ENCODE results near the gene FAM98A.

Gene FAM98A
- long read RNA-seq, transcript FAM98A-201 (8 exons, 2,816 nt) = major isoform, 32 of 36 reads
- long read RNA-seq, partial matches to known transcripts = 1 of 36 reads
- long read RNA-seq, other reads (novel, unspliced or antisense) = 2 of 36 reads

DNA sequence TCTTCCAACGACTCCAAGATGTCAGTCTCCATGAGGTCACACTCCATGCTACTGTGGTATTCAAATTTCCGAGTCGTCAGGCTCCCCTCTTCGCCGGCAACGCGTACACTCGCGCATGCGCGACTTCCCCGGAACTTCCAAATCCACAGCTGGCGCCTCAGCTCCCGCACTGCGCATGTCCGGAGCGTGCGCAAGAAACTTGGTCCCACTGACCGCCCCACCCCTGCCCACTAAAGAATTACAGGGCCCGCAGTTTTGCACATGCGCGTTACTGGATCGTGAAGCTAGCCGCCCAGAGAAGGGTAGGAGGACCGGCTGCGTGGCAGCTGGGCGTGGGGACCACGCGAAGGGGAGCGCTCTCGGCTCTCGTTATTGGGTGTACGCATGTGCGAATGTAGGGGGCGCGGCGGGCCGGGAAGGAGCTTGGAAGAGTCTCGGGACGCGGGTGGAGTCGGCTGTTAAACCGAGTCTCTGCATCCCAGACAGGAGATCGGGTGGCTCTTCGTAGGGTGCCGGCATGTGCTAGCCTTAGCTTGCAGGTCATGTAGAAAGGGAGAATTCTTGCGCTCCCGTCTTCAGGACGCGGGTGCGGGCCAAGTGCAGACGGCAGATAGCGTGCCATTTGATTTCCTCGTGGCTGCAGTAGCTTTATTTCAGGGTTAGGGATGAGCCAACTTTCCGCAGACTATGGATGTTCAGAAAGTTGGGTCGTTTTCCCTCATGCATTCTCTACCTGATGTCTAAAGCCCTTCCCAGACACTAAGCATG lies at the start of gene FAM98A:
Gene FAM98A (minus strand): TSS at position 125 of the 768 bp plus-strand sequence. CDS start 78 bp downstream, at position 47.
- TF ChIP-seq SPI1 (IDR thresholded peaks at IDR 0.05; ENCODE audit: borderline replicate concordance, low read depth) (no peak), GABPA (IDR thresholded peaks at IDR 0.05; ENCODE audit: low read depth) (peak; percentile 39; the same call in 1 of the 2 replicates), POLR2AphosphoS5 (IDR thresholded peaks at IDR 0.05; ENCODE audit: low read depth) (peak; percentile 56)
- TF ChIP-seq, protein P1, sequence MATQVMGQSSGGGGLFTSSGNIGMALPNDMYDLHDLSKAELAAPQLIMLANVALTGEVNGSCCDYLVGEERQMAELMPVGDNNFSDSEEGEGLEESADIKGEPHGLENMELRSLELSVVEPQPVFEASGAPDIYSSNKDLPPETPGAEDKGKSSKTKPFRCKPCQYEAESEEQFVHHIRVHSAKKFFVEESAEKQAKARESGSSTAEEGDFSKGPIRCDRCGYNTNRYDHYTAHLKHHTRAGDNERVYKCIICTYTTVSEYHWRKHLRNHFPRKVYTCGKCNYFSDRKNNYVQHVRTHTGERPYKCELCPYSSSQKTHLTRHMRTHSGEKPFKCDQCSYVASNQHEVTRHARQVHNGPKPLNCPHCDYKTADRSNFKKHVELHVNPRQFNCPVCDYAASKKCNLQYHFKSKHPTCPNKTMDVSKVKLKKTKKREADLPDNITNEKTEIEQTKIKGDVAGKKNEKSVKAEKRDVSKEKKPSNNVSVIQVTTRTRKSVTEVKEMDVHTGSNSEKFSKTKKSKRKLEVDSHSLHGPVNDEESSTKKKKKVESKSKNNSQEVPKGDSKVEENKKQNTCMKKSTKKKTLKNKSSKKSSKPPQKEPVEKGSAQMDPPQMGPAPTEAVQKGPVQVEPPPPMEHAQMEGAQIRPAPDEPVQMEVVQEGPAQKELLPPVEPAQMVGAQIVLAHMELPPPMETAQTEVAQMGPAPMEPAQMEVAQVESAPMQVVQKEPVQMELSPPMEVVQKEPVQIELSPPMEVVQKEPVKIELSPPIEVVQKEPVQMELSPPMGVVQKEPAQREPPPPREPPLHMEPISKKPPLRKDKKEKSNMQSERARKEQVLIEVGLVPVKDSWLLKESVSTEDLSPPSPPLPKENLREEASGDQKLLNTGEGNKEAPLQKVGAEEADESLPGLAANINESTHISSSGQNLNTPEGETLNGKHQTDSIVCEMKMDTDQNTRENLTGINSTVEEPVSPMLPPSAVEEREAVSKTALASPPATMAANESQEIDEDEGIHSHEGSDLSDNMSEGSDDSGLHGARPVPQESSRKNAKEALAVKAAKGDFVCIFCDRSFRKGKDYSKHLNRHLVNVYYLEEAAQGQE (IDR thresholded peaks at IDR 0.05; ENCODE audit: insufficient replicate concordance, low read depth) = no peak
- TF ChIP-seq, protein P2, sequence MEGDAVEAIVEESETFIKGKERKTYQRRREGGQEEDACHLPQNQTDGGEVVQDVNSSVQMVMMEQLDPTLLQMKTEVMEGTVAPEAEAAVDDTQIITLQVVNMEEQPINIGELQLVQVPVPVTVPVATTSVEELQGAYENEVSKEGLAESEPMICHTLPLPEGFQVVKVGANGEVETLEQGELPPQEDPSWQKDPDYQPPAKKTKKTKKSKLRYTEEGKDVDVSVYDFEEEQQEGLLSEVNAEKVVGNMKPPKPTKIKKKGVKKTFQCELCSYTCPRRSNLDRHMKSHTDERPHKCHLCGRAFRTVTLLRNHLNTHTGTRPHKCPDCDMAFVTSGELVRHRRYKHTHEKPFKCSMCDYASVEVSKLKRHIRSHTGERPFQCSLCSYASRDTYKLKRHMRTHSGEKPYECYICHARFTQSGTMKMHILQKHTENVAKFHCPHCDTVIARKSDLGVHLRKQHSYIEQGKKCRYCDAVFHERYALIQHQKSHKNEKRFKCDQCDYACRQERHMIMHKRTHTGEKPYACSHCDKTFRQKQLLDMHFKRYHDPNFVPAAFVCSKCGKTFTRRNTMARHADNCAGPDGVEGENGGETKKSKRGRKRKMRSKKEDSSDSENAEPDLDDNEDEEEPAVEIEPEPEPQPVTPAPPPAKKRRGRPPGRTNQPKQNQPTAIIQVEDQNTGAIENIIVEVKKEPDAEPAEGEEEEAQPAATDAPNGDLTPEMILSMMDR (IDR thresholded peaks at IDR 0.05; ENCODE audit: insufficient read depth, low read length) = no peak
- peak within 1 kb of the TSS; percentile 98 for H3K4me3 ChIP-seq (replicated peaks; ENCODE audit: insufficient read depth, low read length)
- H3K27ac ChIP-seq (replicated peaks) = peak within 1 kb of the TSS; percentile 72
- peak; percentile 88 to 99 for DNase-seq (ENCODE audit: low read depth in 1 of 2, low spot score in 1 of 2)
- H3K27me3 ChIP-seq (ENCODE audit: insufficient read depth, poor library complexity, severe bottlenecking) = no peaks in the 10 kb centered on the region

DNA sequence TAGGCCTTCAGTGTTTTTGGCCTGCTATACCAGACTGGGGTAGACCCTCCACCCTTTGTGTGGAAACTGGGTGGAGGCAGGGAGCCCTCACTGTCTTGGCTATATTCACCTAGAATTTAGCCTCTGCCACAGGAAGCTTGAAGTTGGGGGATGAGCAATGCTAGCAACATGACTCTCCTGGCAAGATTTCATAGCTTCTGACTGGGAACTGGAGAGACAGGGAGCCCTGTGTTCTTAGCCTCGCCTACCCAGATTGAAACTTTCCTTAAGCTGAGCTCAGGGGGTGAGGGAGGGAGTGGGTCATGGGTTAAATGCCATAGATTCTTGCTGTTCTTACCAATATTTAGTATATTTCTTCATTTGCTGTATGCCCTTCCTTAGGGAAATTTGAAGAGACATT lies 46.8 kb upstream of the FAM98A start:
- Histone ChIP-seq H3K27me3 (ENCODE audit: insufficient read depth, poor library complexity, severe bottlenecking) (no peaks in the 10 kb centered on the region), H3K4me3 (replicated peaks; ENCODE audit: insufficient read depth, low read length) (no peak overlapping the region), H3K27ac (replicated peaks) (no peak overlapping the region)
- DNase-seq (ENCODE audit: low read depth in 1 of 2, low spot score in 1 of 2) = no peak
- TF ChIP-seq, protein P1 (IDR thresholded peaks at IDR 0.05; ENCODE audit: insufficient replicate concordance, low read depth) = no peak
- TF ChIP-seq POLR2AphosphoS5 (IDR thresholded peaks at IDR 0.05; ENCODE audit: low read depth) (no peak), GABPA (IDR thresholded peaks at IDR 0.05; ENCODE audit: low read depth) (no peak), SPI1 (IDR thresholded peaks at IDR 0.05; ENCODE audit: borderline replicate concordance, low read depth) (no peak)
- TF ChIP-seq, protein P2 (IDR thresholded peaks at IDR 0.05; ENCODE audit: insufficient read depth, low read length) = no peak

DNA sequence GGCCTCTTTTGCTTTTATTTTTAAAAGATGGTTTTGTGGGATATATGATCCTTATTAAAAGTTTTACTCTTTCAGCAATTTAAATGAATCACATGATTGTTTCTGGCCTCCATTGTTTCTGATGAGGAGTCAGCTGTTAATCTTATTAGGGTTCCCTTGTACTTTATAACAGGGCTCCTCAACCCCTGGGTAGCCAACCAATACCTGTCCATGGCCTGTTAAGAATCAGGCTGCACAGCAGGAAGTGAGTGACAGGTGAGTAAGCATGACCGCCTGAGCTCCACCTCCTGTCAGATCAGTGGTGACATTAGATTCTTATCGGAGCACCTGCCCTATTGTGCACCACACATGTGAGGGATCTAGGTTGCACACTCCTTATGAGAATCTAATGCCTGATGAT lies 45.1 kb upstream of the FAM98A start:
- H3K27me3 ChIP-seq (ENCODE audit: insufficient read depth, poor library complexity, severe bottlenecking) = no peaks in the 10 kb centered on the region
- TF ChIP-seq POLR2AphosphoS5 (IDR thresholded peaks at IDR 0.05; ENCODE audit: low read depth) = no peak
- TF ChIP-seq, protein P1 (IDR thresholded peaks at IDR 0.05; ENCODE audit: insufficient replicate concordance, low read depth) = no peak
- TF ChIP-seq, protein P2 (IDR thresholded peaks at IDR 0.05; ENCODE audit: insufficient read depth, low read length) = no peak
- TF ChIP-seq GABPA (IDR thresholded peaks at IDR 0.05; ENCODE audit: low read depth) = no peak
- no peak for TF ChIP-seq SPI1 (IDR thresholded peaks at IDR 0.05; ENCODE audit: borderline replicate concordance, low read depth)
- H3K4me3 ChIP-seq (replicated peaks; ENCODE audit: insufficient read depth, low read length) = no peak overlapping the region
- no peak overlapping the region for H3K27ac ChIP-seq (replicated peaks)
- no peak for DNase-seq (ENCODE audit: low read depth in 1 of 2, low spot score in 1 of 2)

Measured in HL-60 (cell line).